ENCODE results near the gene ATXN2.

The ATXN2 gene

GRCh38 chr12:111448266-111448830 lies 150.8 kb downstream of the ATXN2 start:
- TF ChIP-seq CTCF (IDR thresholded peaks at IDR 0.05): no peak
- Histone ChIP-seq H3K4me1 (peaks cover 15% of the 10 kb centered on the region), H3K9ac (no peak overlapping the region), H3K9me3 (ENCODE audit: control insufficient read depth, low read length) (no peaks in the 10 kb centered on the region), H3K4me3 (ENCODE audit: low read depth, low read length) (no peak overlapping the region), H2AFZ (no peak overlapping the region), H3K4me2 (ENCODE audit: low read length) (no peak overlapping the region), H3K36me3 (ENCODE audit: control insufficient read depth, insufficient read depth, low read length) (no peaks in the 10 kb centered on the region), H3K79me2 (no peaks in the 10 kb centered on the region), H3K27ac (no peak overlapping the region), H3K27me3 (ENCODE audit: control insufficient read depth, insufficient read depth, low read length) (no peaks in the 10 kb centered on the region)

- no peak for TF ChIP-seq CTCF (IDR thresholded peaks at IDR 0.05)
- Histone ChIP-seq H2AFZ (no peak overlapping the region), H3K9ac (no peak overlapping the region), H3K4me2 (ENCODE audit: low read length) (no peak overlapping the region), H3K36me3 (ENCODE audit: control insufficient read depth, insufficient read depth, low read length) (no peaks in the 10 kb centered on the region), H3K79me2 (no peaks in the 10 kb centered on the region), H3K27ac (no peak overlapping the region), H3K9me3 (ENCODE audit: control insufficient read depth, low read length) (no peaks in the 10 kb centered on the region), H3K4me1 (peaks cover 15% of the 10 kb centered on the region), H3K4me3 (ENCODE audit: low read depth, low read length) (no peak overlapping the region), H3K27me3 (ENCODE audit: control insufficient read depth, insufficient read depth, low read length) (no peaks in the 10 kb centered on the region)
Observed at GRCh38 chr12:111447571-111448265, 151.4 kb downstream of the ATXN2 start.

- TF ChIP-seq CTCF (IDR thresholded peaks at IDR 0.05): no peak
- Histone ChIP-seq H3K9me3 (ENCODE audit: control insufficient read depth, low read length) (no peaks in the 10 kb centered on the region), H3K4me2 (ENCODE audit: low read length) (no peak overlapping the region), H3K27me3 (ENCODE audit: control insufficient read depth, insufficient read depth, low read length) (no peaks in the 10 kb centered on the region), H3K79me2 (no peaks in the 10 kb centered on the region), H3K9ac (no peak overlapping the region), H3K4me3 (ENCODE audit: low read depth, low read length) (no peak overlapping the region), H2AFZ (no peak overlapping the region), H3K4me1 (peaks cover 15% of the 10 kb centered on the region), H3K27ac (no peak overlapping the region), H3K36me3 (ENCODE audit: control insufficient read depth, insufficient read depth, low read length) (no peaks in the 10 kb centered on the region)
Observed at GRCh38 chr12:111446631-111447570, 152.2 kb downstream of the ATXN2 start.

GRCh38 chr12:111445726-111446581 lies 153.2 kb downstream of the ATXN2 start:
- H3K4me2 ChIP-seq (ENCODE audit: low read length): no peak overlapping the region
- H3K79me2 ChIP-seq: no peaks in the 10 kb centered on the region
- no peaks in the 10 kb centered on the region for H3K9me3 ChIP-seq (ENCODE audit: control insufficient read depth, low read length)
- no peak for TF ChIP-seq CTCF (IDR thresholded peaks at IDR 0.05)
- H3K4me3 ChIP-seq (ENCODE audit: low read depth, low read length): no peak overlapping the region
- peak overlapping the region; percentile 29 for H3K27ac ChIP-seq
- H2AFZ ChIP-seq: no peak overlapping the region
- H3K27me3 ChIP-seq (ENCODE audit: control insufficient read depth, insufficient read depth, low read length): no peaks in the 10 kb centered on the region
- H3K4me1 ChIP-seq: peaks cover 15% of the 10 kb centered on the region
- no peak overlapping the region for H3K9ac ChIP-seq
- H3K36me3 ChIP-seq (ENCODE audit: control insufficient read depth, insufficient read depth, low read length): no peaks in the 10 kb centered on the region
